Hepatocyte (in vitro differentiated cells): Measurements from ENCODE around the gene LIME1. TPM values are rescaled to one million over a fixed set of nuclear protein-coding genes. Genes with fewer than 3 reads are reported as not detected.

ENCODE experiments used
- DNase-seq: peaks from one replicate; pipeline ENCODE4 v3.0.0-alpha.2; 2016; ENCODE audit warnings: low spot score
- H2AFZ ChIP-seq: fragments of 200-600 bp; sonication (generic); 2 replicates; pipeline ENCODE4 v1.6.0; 2016; ENCODE audit warnings: antibody characterized with exemption, mild to moderate bottlenecking
- H3K27ac ChIP-seq: fragments of 200-600 bp; sonication (generic); 2 replicates; pipeline ENCODE4 v1.5.1; 2016; ENCODE audit warnings: mild to moderate bottlenecking
- H3K27me3 ChIP-seq: fragments of 200-600 bp; sonication (generic); 2 replicates; pipeline ENCODE4 v1.6.1; 2016
- H3K36me3 ChIP-seq: fragments of 200-600 bp; sonication (generic); replicated peaks from 2 replicates; pipeline ENCODE4 v1.5.1; 2016; ENCODE audit warnings: low read depth; ENCODE audit not compliant: insufficient read depth
- H3K4me1 ChIP-seq: fragments of 200-600 bp; sonication (generic); 2 replicates; pipeline ENCODE4 v1.5.1; 2016; ENCODE audit warnings: mild to moderate bottlenecking, moderate library complexity; ENCODE audit not compliant: insufficient read depth
- H3K4me2 ChIP-seq: fragments of 200-600 bp; sonication (generic); 2 replicates; pipeline ENCODE4 v1.6.0; 2016
- H3K4me3 ChIP-seq: fragments of 200-600 bp; sonication (generic); 2 replicates; pipeline ENCODE4 v1.5.1; 2016; ENCODE audit warnings: mild to moderate bottlenecking
- H3K79me2 ChIP-seq: fragments of 200-600 bp; sonication (generic); 2 replicates; pipeline ENCODE4 v1.6.0; 2017; ENCODE audit warnings: mild to moderate bottlenecking
- H3K9me2 ChIP-seq: fragments of 200-600 bp; sonication (generic); replicated peaks from 2 replicates; pipeline ENCODE4 v1.6.0; 2017; ENCODE audit warnings: mild to moderate bottlenecking; ENCODE audit not compliant: insufficient read depth
- H3K9me3 ChIP-seq: fragments of 200-600 bp; sonication (generic); 2 replicates; pipeline ENCODE4 v1.5.1; 2016; ENCODE audit warnings: low read depth, mild to moderate bottlenecking
- H4K20me1 ChIP-seq: fragments of 200-600 bp; sonication (generic); 2 replicates; pipeline ENCODE4 v1.6.0; 2016; ENCODE audit warnings: mild to moderate bottlenecking; ENCODE audit not compliant: insufficient read depth, poor library complexity, severe bottlenecking
- CTCF ChIP-seq: fragments of 200-600 bp; sonication (generic); IDR thresholded peaks from 2 replicates; pipeline ENCODE4 v1.5.1; 2016; ENCODE audit warnings: antibody characterized with exemption, mild to moderate bottlenecking; ENCODE audit not compliant: poor library complexity
- EZH2 ChIP-seq: fragments of 200-600 bp; sonication (generic); IDR thresholded peaks from 2 replicates; pipeline ENCODE4 v1.6.1; 2016; ENCODE audit warnings: antibody characterized with exemption, mild to moderate bottlenecking, borderline replicate concordance
- EZH2phosphoT487 ChIP-seq: fragments of 200-600 bp; sonication (generic); IDR thresholded peaks from one replicate; pipeline ENCODE4 v1.6.1; 2018; ENCODE audit warnings: antibody characterized with exemption, mild to moderate bottlenecking, low read depth, moderate library complexity; ENCODE audit not compliant: unreplicated experiment, severe bottlenecking
- WGBS: methylation state at CpG from one replicate; pipeline ENCODE4 v1.1.6; 2016; ENCODE audit warnings: low lambda C conversion rate; ENCODE audit errors: missing lambda C conversion rate; 5-methylcytosine and 5-hydroxymethylcytosine counted together
- polyA plus RNA-seq: library from polyadenylated mRNA; unstranded; fragments of >200 nt; fragmentation: Nextera tagmentation; extraction: Ambion mirVana; gene quantifications from 2 replicates; pipeline ENCODE4 v1.2.1, GENCODE V29; 2016
- total RNA-seq: library from RNA; depleted of rRNA; stranded (reverse); fragments of >200 nt; gene quantifications from 2 replicates; pipeline ENCODE4 v1.2.3, GENCODE V29; 2014

Gene LIME1
- total and polyA plus RNA-seq, 2 experiments from 2014 or later: 11.7 to 20.7 TPM

- DNase-seq: peak; percentile 96
- Histone ChIP-seq H3K9me2 (no peaks in the 10 kb centered on the region), H3K4me2 (peak within 1 kb of the TSS; percentile 99), H4K20me1 (no peaks in the 10 kb centered on the region), H3K36me3 (no peaks in the 10 kb centered on the region), H3K27me3 (no peaks in the 10 kb centered on the region), H2AFZ (peak within 1 kb of the TSS; percentile 76), H3K27ac (peak within 1 kb of the TSS; percentile 98), H3K4me1 (peaks cover 31% of the 10 kb centered on the region), H3K9me3 (no peaks in the 10 kb centered on the region), H3K4me3 (peak within 1 kb of the TSS; percentile 64), H3K79me2 (peaks cover 6% of the 10 kb centered on the region)
- WGBS: 1% methylated on average over 15 of the region's 136 CpGs
- TF ChIP-seq EZH2: no peak
- TF ChIP-seq CTCF: no peak
- TF ChIP-seq EZH2phosphoT487: no peak
Observed at GRCh38 chr20:63739130-63740069, 2.9 kb downstream of the LIME1 start, which contains the start of gene SLC2A4RG. Gene SLC2A4RG (plus strand): TSS chr20:63739776. CDS start chr20:63739913, 137 bp downstream.

DNA sequence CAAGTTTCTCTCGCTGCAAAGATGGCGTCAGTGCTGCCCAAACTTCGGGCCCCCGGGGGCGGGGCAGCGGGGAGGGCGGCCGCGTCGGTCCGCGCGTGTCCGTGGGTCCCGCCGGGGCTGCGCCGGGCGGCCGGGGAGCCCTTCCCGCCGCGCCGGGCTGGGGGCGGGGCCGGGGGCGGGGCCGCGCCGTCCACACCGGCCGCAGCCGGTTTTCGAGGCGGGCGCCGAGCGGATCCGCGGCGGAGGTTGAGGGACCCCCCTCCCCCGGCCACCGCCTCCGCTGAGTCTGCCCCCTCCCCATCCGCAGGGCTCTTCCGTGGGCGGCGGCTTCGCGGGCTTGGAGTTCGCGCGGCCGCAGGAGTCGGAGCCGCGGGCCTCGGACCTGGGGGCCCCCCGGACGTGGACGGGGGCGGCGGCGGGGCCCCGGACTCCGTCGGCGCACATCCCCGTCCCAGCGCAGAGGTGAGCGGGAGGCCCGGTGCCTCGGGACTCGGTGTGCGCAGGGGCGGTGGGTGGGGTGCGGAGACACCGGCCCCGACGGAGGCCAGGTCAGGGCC, 3.7 kb downstream of the LIME1 start:
- peak overlapping the region; percentile 95 for H3K4me2 ChIP-seq
- 0% methylated on average over 9 of the region's 80 CpGs for WGBS
- H3K79me2 ChIP-seq: peaks cover 6% of the 10 kb centered on the region
- H3K27ac ChIP-seq: peak overlapping the region; percentile 98
- H4K20me1 ChIP-seq: no peaks in the 10 kb centered on the region
- peak overlapping the region; percentile 62 for H3K4me3 ChIP-seq
- no peaks in the 10 kb centered on the region for H3K27me3 ChIP-seq
- H3K4me1 ChIP-seq: peaks cover 31% of the 10 kb centered on the region
- H2AFZ ChIP-seq: peak overlapping the region; percentile 76
- no peak for TF ChIP-seq CTCF
- TF ChIP-seq EZH2phosphoT487: no peak
- TF ChIP-seq EZH2: no peak
- DNase-seq: peak; percentile 86
- no peaks in the 10 kb centered on the region for H3K36me3 ChIP-seq
- no peaks in the 10 kb centered on the region for H3K9me3 ChIP-seq
- no peaks in the 10 kb centered on the region for H3K9me2 ChIP-seq

- Histone ChIP-seq H3K4me1 (peaks cover 31% of the 10 kb centered on the region), H3K4me3 (peak overlapping the region; percentile 62), H2AFZ (peak overlapping the region; percentile 76), H3K27me3 (no peaks in the 10 kb centered on the region), H3K36me3 (no peaks in the 10 kb centered on the region), H3K4me2 (peak overlapping the region; percentile 95), H3K79me2 (peaks cover 6% of the 10 kb centered on the region), H3K9me2 (no peaks in the 10 kb centered on the region), H3K27ac (peak overlapping the region; percentile 98), H4K20me1 (no peaks in the 10 kb centered on the region), H3K9me3 (no peaks in the 10 kb centered on the region)
- peak; percentile 95 for DNase-seq
- 1% methylated on average over 14 of the region's 29 CpGs for WGBS
- peak; percentile 20 for TF ChIP-seq CTCF
- TF ChIP-seq EZH2phosphoT487: no peak
Observed at GRCh38 chr20:63740627-63741353, 4.3 kb downstream of the LIME1 start.
